Pancreas (tissue), 10 donors: ENCODE measurements around the gene ANKRD44. TPM values are rescaled to one million over a fixed set of nuclear protein-coding genes. Genes with fewer than 3 reads are reported as not detected.
A peak's percentile ranks its signal among the peaks of the same experiment; 100 is the strongest.

Source experiments
- ATAC-seq, 4 donors: fragments of 200-7000 bp; cut with Tn5 transposase; one replicate each; pipeline versions ENCODE4 v1.8.0 to v1.9.1; 2020; ENCODE audit warnings: mild to moderate bottlenecking in 4 of 4, moderate library complexity in 4 of 4
- DNase-seq, 6 donors: peaks; one replicate each; pipeline ENCODE4 v3.0.0-alpha.2; 2020
- FAIRE-seq: peaks from 2 replicates; lab custom pipeline; 2012; peaks lifted over from hg19 to GRCh38; lab: Jason Lieb, UNC
- H3K27ac ChIP-seq, 4 donors: fragments of 200-600 bp; sonication (generic); 1 replicate in 3 of 4; 2 replicates in 1 of 4; pipeline versions ENCODE4 v1.5.0 to v1.8.0; 2020
- H3K27me3 ChIP-seq, 4 donors: fragments of 200-600 bp; one replicate each; pipeline ENCODE4 v1.8.0; 2021
- H3K36me3 ChIP-seq, 3 donors: fragments of 200-600 bp; sonication (generic) in 1 of 3; one replicate each; pipeline versions ENCODE4 v1.5.0 to v1.8.0; 2020 to 2021
- H3K4me1 ChIP-seq, 3 donors: fragments of 200-600 bp; one replicate each; pipeline ENCODE4 v1.8.0; 2021
- H3K4me3 ChIP-seq, 4 donors: fragments of 200-600 bp; sonication (generic) in 2 of 4; one replicate each; pipeline versions ENCODE4 v1.5.0 to v1.8.0; 2020 to 2021
- H3K9me3 ChIP-seq, 4 donors: fragments of 200-600 bp; one replicate each; pipeline ENCODE4 v1.8.0; 2021
- CTCF ChIP-seq, 4 donors: fragments of 200-600 bp; sonication (generic) in 3 of 4; IDR thresholded peaks; one replicate each; pipeline versions ENCODE4 v1.5.0 to v1.8.0; 2021; ENCODE audit warnings: antibody characterized with exemption in 4 of 4
- WGBS, 2 donors: extraction: QIAGEN DNeasy Blood & Tissue Kit; methylation state at CpG; one replicate each; pipeline ENCODE4 v1.1.7; 2013; 5-methylcytosine and 5-hydroxymethylcytosine counted together
- intact Hi-C, 3 donors: fragments of 100-400 bp; cut with DNase I; formaldehyde crosslinking; loops; one replicate each; pipeline versions ENCODE4 v1.11.1 to v1.14.2; 2022
- polyA plus RNA-seq, 2 donors: library from polyadenylated mRNA; stranded (reverse); fragments of 200-250 nt; gene quantifications; one replicate each; pipeline ENCODE4 v1.2.3, GENCODE V29; 2013
- total RNA-seq, 6 donors: library from RNA; stranded (reverse); fragmentation: NEBNext Ultra II Directional in 4 of 6; extraction: Animal tissue kit (Norgen Biotek cat#: 25700) in 4 of 6; gene quantifications; one replicate each; pipeline versions ENCODE4 v1.2.1 to v1.2.4, GENCODE V29; 2021 to 2023
- donor health status: healthy with polysubstance abuse.
- donor health status: DM: no; HTN: no; CAD: no; lungs with moderate emphysema.
- donor health status: DM: no; HTN: no; CAD: no.
- donor health status: control.
- donor health status: control.
- donor health status: Bipolar disorder and iron deficiency.
- donor health status: DM: yes; HTN: yes; CAD: no.
- donor health status: DM: no; HTN: no; CAD: no.
- donor health status: DM: no; HTN: no; CAD: no.
- donor health status: DM: yes; HTN: yes; CAD: no.

Gene ANKRD44
- total and polyA plus RNA-seq, 8 donors: 1.9 to 12.5 (median 7.7) TPM

GRCh38 chr2:196990092-196990491 lies 320.5 kb downstream of the ANKRD44 start:
- 94 to 100% methylated on average over 1 of the region's 1 CpG for WGBS, 2 donors
- intact Hi-C loops: no loop called here

GRCh38 chr2:196989496-196989895 lies 321.1 kb downstream of the ANKRD44 start:
- no peaks in the 10 kb centered on the region for H3K9me3 ChIP-seq
- no peaks in the 10 kb centered on the region for H3K36me3 ChIP-seq
- FAIRE-seq: no peak
- 81 to 85% methylated on average over 4 of the region's 4 CpGs for WGBS, 2 donors
- no peaks in the 10 kb centered on the region for H3K27me3 ChIP-seq
- ATAC-seq: no peak
- intact Hi-C loops: no loop called here
- H3K27ac ChIP-seq: no peak overlapping the region
- DNase-seq: no peak
- no peak for TF ChIP-seq CTCF (IDR thresholded peaks at IDR 0.05)
- peaks cover 0 to 15% (median 0%) of the 10 kb centered on the region in 3 donors for H3K4me1 ChIP-seq
- H3K4me3 ChIP-seq: no peak overlapping the region

More at GRCh38 chr2:196990092-196990491, 320.5 kb downstream of the ANKRD44 start:
- Histone ChIP-seq H3K4me1 (peaks cover 0 to 15% (median 0%) of the 10 kb centered on the region in 3 donors), H3K27me3 (no peaks in the 10 kb centered on the region), H3K9me3 (no peaks in the 10 kb centered on the region), H3K36me3 (no peaks in the 10 kb centered on the region), H3K4me3 (no peak overlapping the region), H3K27ac (no peak overlapping the region)
- TF ChIP-seq CTCF (IDR thresholded peaks at IDR 0.05): no peak
- DNase-seq: no peak
- ATAC-seq: no peak
- FAIRE-seq: no peak

- Histone ChIP-seq H3K36me3 (no peaks in the 10 kb centered on the region), H3K27ac (peak overlapping the region in 1 of 4 donors; percentile 78), H3K9me3 (no peaks in the 10 kb centered on the region), H3K4me3 (no peak overlapping the region), H3K4me1 (peaks cover 0 to 15% (median 0%) of the 10 kb centered on the region in 3 donors), H3K27me3 (no peaks in the 10 kb centered on the region)
- ATAC-seq (peak in 1 of 4 donors; percentile 26), FAIRE-seq (no peak), DNase-seq (no peak)
- intact Hi-C loops: no loop called here
- TF ChIP-seq CTCF (IDR thresholded peaks at IDR 0.05): no peak
- WGBS, 2 donors: 89 to 90% methylated on average over 5 of the region's 5 CpGs
Observed at GRCh38 chr2:196988639-196989038, 321.9 kb downstream of the ANKRD44 start.

GRCh38 chr2:196987649-196988364 lies 322.8 kb downstream of the ANKRD44 start:
- WGBS, 2 donors: 20 to 22% methylated on average over 6 of the region's 6 CpGs
- FAIRE-seq (peak; percentile 63), DNase-seq (peak in 3 of 6 donors; percentile 26 to 34 (median 30)), ATAC-seq (peak; percentile 93 to 98 (median 94))
- Histone ChIP-seq H3K4me1 (peaks cover 0 to 15% (median 0%) of the 10 kb centered on the region in 3 donors), H3K36me3 (no peaks in the 10 kb centered on the region), H3K4me3 (no peak overlapping the region), H3K27me3 (no peaks in the 10 kb centered on the region), H3K27ac (peak overlapping the region in 2 of 4 donors; percentile 50 to 78), H3K9me3 (no peaks in the 10 kb centered on the region)
- no peak for TF ChIP-seq CTCF (IDR thresholded peaks at IDR 0.05)
- intact Hi-C loops: no loop called here

GRCh38 chr2:196987298-196987648 lies 323.3 kb downstream of the ANKRD44 start:
- no peak for DNase-seq
- no peaks in the 10 kb centered on the region for H3K9me3 ChIP-seq
- intact Hi-C loops: no loop called here
- ATAC-seq: peak in 1 of 4 donors; percentile 4
- WGBS, 2 donors: 70 to 77% methylated on average over 1 of the region's 1 CpG
- no peak overlapping the region for H3K4me3 ChIP-seq
- peak overlapping the region in 2 of 4 donors; percentile 50 to 78 for H3K27ac ChIP-seq
- H3K4me1 ChIP-seq: peaks cover 0 to 15% (median 0%) of the 10 kb centered on the region in 3 donors
- no peaks in the 10 kb centered on the region for H3K36me3 ChIP-seq
- no peak for TF ChIP-seq CTCF (IDR thresholded peaks at IDR 0.05)
- H3K27me3 ChIP-seq: no peaks in the 10 kb centered on the region
- peak; percentile 17 for FAIRE-seq
